Lung microvascular endothelial cell (primary cell): ENCODE measurements around the gene SACM1L. TPM values are rescaled to one million over a fixed set of nuclear protein-coding genes. Genes with fewer than 3 reads are reported as not detected.

ENCODE experiments used
- DNase-seq, 2 donors: peaks; one replicate each; pipeline versions ENCODE4 v3.0.0 to v3.0.0-alpha.2; 2010; ENCODE audit warnings: low read depth in 2 of 2
- total RNA-seq: library from RNA; depleted of rRNA; stranded (reverse); fragments of >200 nt; gene quantifications from 2 replicates; pipeline ENCODE4 v1.2.1, GENCODE V29; 2014

The SACM1L gene
- total RNA-seq = 18.1 and 35.7 TPM in 2 replicates

- peak; percentile 99 for DNase-seq
These were observed at the start of gene SACM1L for GRCh38 chr3:45688882-45689786. SACM1L (plus strand) TSS chr3:45689396; CDS start chr3:45689466, 70 bp downstream.

- DNase-seq = peak in 1 of 2 donors; percentile 17
These were observed 49.1 kb upstream of the SACM1L start for GRCh38 chr3:45640091-45640507.

- DNase-seq = no peak
These were observed 48.4 kb upstream of the SACM1L start for GRCh38 chr3:45640724-45641361.

- DNase-seq = no peak
These were observed 47.4 kb upstream of the SACM1L start for GRCh38 chr3:45641756-45642155.

GRCh38 chr3:45642731-45643152, 46.5 kb upstream of the SACM1L start:
- peak in 1 of 2 donors; percentile 25 for DNase-seq

GRCh38 chr3:45644063-45644790, 45.0 kb upstream of the SACM1L start:
- DNase-seq = peak; percentile 49 to 71

GRCh38 chr3:45644791-45645201, 44.4 kb upstream of the SACM1L start:
- peak; percentile 28 to 81 for DNase-seq

GRCh38 chr3:45646051-45646585, 43.1 kb upstream of the SACM1L start:
- DNase-seq = no peak

GRCh38 chr3:45647148-45647619, 42.0 kb upstream of the SACM1L start:
- peak; percentile 92 to 93 for DNase-seq

- DNase-seq = no peak
These were observed 36.0 kb upstream of the SACM1L start for GRCh38 chr3:45653205-45653604.

GRCh38 chr3:45654397-45654944, 34.7 kb upstream of the SACM1L start:
- DNase-seq = no peak

- peak in 1 of 2 donors; percentile 44 for DNase-seq
These were observed 33.3 kb upstream of the SACM1L start for GRCh38 chr3:45655906-45656305.

GRCh38 chr3:45656575-45657363, 32.4 kb upstream of the SACM1L start:
- DNase-seq = peak; percentile 96 to 97

GRCh38 chr3:45657853-45658252, 31.3 kb upstream of the SACM1L start:
- DNase-seq = no peak

- peak; percentile 68 to 71 for DNase-seq
These were observed 29.3 kb upstream of the SACM1L start for GRCh38 chr3:45659661-45660566.

- DNase-seq = no peak
These were observed 28.7 kb upstream of the SACM1L start for GRCh38 chr3:45660567-45660901.

- peak in 1 of 2 donors; percentile 45 for DNase-seq
These were observed 24.6 kb upstream of the SACM1L start for GRCh38 chr3:45664578-45664977.

GRCh38 chr3:45665101-45665572, 24.1 kb upstream of the SACM1L start:
- DNase-seq = peak; percentile 81 to 87

- peak; percentile 65 for DNase-seq
These were observed 22.3 kb upstream of the SACM1L start for GRCh38 chr3:45666757-45667431.
